SJCRH30 (cell line): ENCODE measurements around the gene PDXDC1. TPM values are rescaled to one million over a fixed set of nuclear protein-coding genes. Genes with fewer than 3 reads are reported as not detected.
"Not testable (repeated sequence)": the region's sequence is repeated elsewhere in the genome, so short reads cannot be mapped to it uniquely, and the experiment has no call there.

Source experiments
- DNase-seq, 2 experiments: peaks; one replicate each; pipeline ENCODE4 v3.0.0-alpha.2; 2015 to 2020
- H3K27ac ChIP-seq: fragments of 250-450 bp; sonication (Bioruptor Pico); 2 replicates; pipeline ENCODE4 v1.5.1; 2020; ENCODE audit warnings: mild to moderate bottlenecking, moderate library complexity
- H3K27me3 ChIP-seq: fragments of 250-450 bp; sonication (Bioruptor Pico); 2 replicates; pipeline ENCODE4 v1.5.1; 2020; ENCODE audit warnings: mild to moderate bottlenecking, moderate library complexity
- H3K36me3 ChIP-seq: fragments of 250-450 bp; sonication (Bioruptor Pico); 2 replicates; pipeline ENCODE4 v1.5.1; 2020; ENCODE audit warnings: mild to moderate bottlenecking, moderate library complexity
- H3K4me1 ChIP-seq: fragments of 250-450 bp; sonication (Bioruptor Pico); 2 replicates; pipeline ENCODE4 v1.5.1; 2020; ENCODE audit warnings: mild to moderate bottlenecking, moderate library complexity
- H3K4me3 ChIP-seq: fragments of 250-450 bp; sonication (Bioruptor Pico); 2 replicates; pipeline ENCODE4 v1.5.1; 2020; ENCODE audit warnings: mild to moderate bottlenecking, moderate library complexity
- H3K9me3 ChIP-seq: fragments of 250-450 bp; sonication (Bioruptor Pico); replicated peaks from 2 replicates; pipeline ENCODE4 v1.5.1; 2020; ENCODE audit warnings: mild to moderate bottlenecking, moderate library complexity
- total RNA-seq: library from RNA; depleted of rRNA; stranded (reverse); fragments of >200 nt; shearing (Covaris generic); gene quantifications from 2 replicates; pipeline ENCODE4 v1.2.3, GENCODE V29; 2014; rRNA removed

Gene PDXDC1, protein sequence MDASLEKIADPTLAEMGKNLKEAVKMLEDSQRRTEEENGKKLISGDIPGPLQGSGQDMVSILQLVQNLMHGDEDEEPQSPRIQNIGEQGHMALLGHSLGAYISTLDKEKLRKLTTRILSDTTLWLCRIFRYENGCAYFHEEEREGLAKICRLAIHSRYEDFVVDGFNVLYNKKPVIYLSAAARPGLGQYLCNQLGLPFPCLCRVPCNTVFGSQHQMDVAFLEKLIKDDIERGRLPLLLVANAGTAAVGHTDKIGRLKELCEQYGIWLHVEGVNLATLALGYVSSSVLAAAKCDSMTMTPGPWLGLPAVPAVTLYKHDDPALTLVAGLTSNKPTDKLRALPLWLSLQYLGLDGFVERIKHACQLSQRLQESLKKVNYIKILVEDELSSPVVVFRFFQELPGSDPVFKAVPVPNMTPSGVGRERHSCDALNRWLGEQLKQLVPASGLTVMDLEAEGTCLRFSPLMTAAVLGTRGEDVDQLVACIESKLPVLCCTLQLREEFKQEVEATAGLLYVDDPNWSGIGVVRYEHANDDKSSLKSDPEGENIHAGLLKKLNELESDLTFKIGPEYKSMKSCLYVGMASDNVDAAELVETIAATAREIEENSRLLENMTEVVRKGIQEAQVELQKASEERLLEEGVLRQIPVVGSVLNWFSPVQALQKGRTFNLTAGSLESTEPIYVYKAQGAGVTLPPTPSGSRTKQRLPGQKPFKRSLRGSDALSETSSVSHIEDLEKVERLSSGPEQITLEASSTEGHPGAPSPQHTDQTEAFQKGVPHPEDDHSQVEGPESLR
- total RNA-seq: 37.5 and 48.7 TPM in 2 replicates

DNA sequence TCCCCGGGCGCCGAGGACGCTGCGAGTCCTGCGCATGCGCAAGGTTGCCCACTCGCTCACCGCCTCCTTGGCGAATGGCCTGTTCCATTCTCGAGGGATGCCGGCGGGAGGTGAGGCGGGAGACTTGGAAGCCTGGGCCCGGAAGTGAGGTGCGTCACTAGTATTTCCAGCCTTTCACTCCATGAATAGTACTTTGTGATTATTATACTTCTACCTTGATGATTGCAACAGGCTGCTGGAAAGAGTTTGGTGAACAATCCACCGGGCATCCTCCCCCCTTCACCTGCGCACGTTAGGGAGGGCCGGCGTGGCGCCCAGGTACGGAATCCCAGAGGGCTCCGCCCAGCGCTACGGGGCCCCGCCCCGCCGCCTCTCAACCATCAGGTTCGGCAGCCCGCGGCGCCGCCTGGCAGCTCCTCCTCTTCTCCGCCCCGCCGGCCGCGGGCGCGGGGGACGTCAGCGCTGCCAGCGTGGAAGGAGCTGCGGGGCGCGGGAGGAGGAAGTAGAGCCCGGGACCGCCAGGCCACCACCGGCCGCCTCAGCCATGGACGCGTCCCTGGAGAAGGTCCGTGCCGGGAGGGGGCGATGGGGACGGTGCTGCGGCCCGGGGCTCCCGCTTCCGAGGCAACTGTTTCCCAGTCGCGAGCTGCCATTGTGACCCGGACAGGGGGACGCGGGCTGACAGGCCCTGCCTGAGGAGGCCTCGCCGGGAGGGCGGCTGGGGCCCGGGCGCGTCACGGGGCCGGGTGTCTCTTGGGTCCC, at the start of gene PDXDC1:
PDXDC1 (plus strand) TSS at position 371 of the 762 bp plus-strand sequence; CDS start at position 545, 174 bp downstream.
- not testable (repeated sequence) for H3K9me3 ChIP-seq, H3K4me1 ChIP-seq, H3K27me3 ChIP-seq, H3K36me3 ChIP-seq
- peak within 1 kb of the TSS; percentile 64 for H3K27ac ChIP-seq
- H3K4me3 ChIP-seq: peak within 1 kb of the TSS; percentile 92
- peak; percentile 89 to 92 for DNase-seq

DNA sequence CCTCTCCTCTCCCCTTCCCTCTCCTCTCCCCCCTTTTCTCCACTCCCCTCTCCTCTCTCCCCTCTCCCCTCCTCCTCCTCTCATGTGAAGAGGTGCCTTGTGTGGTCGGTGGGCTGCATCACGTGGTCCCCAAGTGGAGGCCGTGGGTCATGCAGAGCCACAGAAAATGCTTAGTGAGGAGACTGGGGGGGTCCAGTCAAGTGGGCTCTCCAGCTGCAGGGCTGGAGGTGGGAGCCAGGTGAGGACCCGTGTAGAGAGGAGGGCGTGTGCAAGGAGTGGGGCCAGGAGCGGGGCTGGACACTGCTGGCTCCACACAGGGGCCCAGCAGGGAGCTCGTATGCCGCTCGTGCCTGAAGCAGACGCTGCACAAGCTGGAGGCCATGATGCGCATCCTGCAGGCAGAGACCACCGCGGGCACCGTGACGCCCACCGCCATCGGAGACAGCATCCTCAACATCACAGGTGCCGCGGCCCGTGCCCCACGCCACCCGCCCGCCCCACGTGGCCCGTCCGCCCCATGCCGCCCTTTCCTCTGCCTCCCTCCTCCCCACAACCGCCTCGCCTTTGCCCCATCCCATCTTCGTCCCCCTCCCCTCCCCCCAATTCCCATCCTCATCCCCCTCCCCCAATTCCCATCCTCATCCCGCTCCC, 46.6 kb upstream of the PDXDC1 start:
- H3K27ac ChIP-seq, H3K9me3 ChIP-seq, H3K36me3 ChIP-seq, H3K4me1 ChIP-seq, H3K4me3 ChIP-seq, H3K27me3 ChIP-seq: not testable (repeated sequence)
- DNase-seq: peak in 1 of 2 experiments; percentile 5

DNA sequence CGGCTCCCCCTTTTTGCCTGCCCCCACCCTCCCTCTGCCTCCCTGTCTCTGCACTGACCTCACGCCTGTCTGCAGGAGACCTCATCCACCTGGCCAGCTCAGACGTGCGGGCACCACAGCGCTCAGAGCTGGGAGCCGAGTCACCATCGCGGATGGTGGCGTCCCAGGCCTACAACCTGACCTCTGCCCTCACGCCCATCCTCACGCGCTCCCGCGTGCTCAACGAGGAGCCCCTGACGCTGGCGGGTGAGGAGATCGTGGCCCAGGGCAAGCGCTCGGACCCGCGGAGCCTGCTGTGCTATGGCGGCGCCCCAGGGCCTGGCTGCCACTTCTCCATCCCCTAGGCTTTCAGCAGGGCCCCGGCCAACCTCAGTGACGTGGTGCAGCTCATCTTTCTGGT, 45.6 kb upstream of the PDXDC1 start:
- H3K36me3 ChIP-seq, H3K27ac ChIP-seq, DNase-seq, H3K27me3 ChIP-seq, H3K9me3 ChIP-seq, H3K4me3 ChIP-seq, H3K4me1 ChIP-seq: not testable (repeated sequence)

- not testable (repeated sequence) for H3K4me1 ChIP-seq, DNase-seq, H3K27me3 ChIP-seq, H3K36me3 ChIP-seq, H3K9me3 ChIP-seq, H3K27ac ChIP-seq, H3K4me3 ChIP-seq
Observed at GRCh38 chr16:14930246-14930645, 44.6 kb upstream of the PDXDC1 start.

DNA sequence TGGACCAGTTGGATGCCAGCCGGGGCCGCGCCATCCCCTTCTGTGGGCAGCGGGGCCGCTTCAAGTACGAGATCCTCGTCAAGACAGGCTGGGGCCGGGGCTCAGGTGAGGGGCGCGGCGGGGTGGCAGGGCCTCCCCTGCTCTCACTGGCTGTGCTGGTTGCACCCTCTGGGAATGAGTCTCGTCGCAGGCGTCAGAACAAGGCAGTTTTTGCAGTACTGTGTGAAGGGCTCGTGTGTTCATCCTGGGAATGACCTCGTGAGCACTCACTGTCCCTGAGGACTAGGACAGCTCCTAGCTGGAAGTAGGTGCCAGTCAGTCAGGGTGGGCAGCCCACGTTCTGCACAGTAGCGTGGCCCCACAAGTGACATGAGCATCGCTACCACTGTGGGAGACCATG, 43.9 kb upstream of the PDXDC1 start:
- not testable (repeated sequence) for H3K27me3 ChIP-seq, H3K4me1 ChIP-seq, DNase-seq, H3K4me3 ChIP-seq, H3K9me3 ChIP-seq, H3K36me3 ChIP-seq, H3K27ac ChIP-seq

DNA sequence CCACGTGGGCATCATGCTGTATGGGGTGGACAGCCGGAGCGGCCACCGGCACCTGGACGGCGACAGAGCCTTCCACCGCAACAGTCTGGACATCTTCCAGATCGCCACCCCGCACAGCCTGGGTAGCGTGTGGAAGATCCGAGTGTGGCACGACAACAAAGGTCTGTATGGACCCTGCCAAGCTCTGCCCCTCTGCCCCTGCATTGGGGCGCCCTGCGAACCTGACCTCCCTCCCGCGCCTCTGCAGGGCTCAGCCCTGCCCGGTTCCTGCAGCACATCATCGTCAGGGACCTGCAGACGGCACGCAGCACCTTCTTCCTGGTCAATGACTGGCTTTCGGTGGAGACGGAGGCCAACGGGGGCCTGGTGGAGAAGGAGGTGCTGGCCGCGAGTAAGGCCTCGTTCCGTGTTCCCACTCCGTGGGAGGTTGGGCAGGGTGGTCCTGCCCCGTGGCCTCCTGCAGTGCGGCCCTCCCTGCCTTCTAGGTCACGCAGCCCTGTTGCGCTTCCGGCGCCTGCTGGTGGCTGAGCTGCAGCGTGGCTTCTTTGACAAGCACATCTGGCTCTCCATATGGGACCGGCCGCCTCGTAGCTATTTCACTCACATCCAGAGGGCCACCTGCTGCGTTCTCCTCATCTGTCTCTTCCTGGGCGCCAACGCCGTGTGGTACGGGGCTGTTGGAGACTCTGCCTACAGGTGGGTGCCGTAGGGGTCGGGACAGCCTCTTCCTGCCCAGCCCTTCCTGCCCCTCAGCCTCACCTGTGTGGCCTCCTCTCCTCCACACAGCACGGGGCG, 42.0 kb upstream of the PDXDC1 start:
- H3K4me1 ChIP-seq, DNase-seq, H3K36me3 ChIP-seq, H3K27ac ChIP-seq, H3K27me3 ChIP-seq, H3K4me3 ChIP-seq, H3K9me3 ChIP-seq: not testable (repeated sequence)

DNA sequence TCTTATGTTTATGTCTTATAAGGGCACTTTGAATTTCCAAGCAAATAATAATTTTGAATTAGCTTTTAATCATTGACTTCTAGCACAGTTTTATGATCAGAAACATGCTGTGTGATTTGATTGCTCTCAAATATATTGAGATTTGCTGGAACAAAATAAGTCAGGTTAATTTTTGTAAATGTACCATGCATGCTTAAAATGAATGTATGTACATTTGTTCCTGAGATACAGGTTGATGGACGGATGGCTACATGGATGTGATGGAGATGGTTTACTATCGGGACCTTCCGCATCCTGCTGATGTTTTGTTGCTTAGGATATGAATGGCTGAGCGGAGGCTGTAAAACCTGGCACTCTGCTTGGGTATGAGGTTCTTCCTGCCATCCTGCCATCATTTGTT, 37.7 kb upstream of the PDXDC1 start, which contains the start of gene NPIPA1:
NPIPA1 (plus strand) TSS at position 301 of the 400 bp plus-strand sequence; CDS start at position 301, 0 bp downstream.
- not testable (repeated sequence) for H3K4me1 ChIP-seq, H3K36me3 ChIP-seq, H3K9me3 ChIP-seq, H3K27me3 ChIP-seq, DNase-seq, H3K27ac ChIP-seq, H3K4me3 ChIP-seq

DNA sequence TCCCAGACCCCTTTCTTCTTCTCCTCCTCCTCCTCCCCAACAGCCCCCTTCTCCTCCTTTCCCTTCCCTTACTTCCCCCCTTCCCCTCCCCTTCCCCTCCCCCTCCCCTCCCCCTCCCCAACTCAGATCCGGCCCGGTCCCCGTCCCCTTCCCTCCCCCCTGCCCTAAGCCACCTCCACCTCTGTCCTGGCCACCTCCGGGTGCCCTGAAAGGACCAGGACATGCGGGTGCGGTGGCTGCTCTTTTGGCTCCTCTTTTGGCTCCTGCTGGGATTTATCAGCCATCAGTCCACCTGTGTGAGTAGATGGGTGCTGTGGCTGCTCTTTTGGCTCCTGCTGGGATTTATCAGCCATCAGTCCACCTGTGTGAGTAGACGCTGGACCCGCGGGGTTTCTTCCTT, 36.8 kb upstream of the PDXDC1 start:
- not testable (repeated sequence) for H3K27me3 ChIP-seq, H3K4me1 ChIP-seq, DNase-seq, H3K9me3 ChIP-seq, H3K27ac ChIP-seq, H3K4me3 ChIP-seq, H3K36me3 ChIP-seq

- H3K27ac ChIP-seq, H3K27me3 ChIP-seq, H3K36me3 ChIP-seq, H3K9me3 ChIP-seq, H3K4me1 ChIP-seq, DNase-seq, H3K4me3 ChIP-seq: not testable (repeated sequence)
Observed at GRCh38 chr16:14942686-14943085, 32.1 kb upstream of the PDXDC1 start.

- no peak overlapping the region for H3K4me3 ChIP-seq
- no peak for DNase-seq
- no peak overlapping the region for H3K27ac ChIP-seq
- H3K27me3 ChIP-seq: no peaks in the 10 kb centered on the region; the same call in 1 of the 2 replicates
- no peaks in the 10 kb centered on the region for H3K36me3 ChIP-seq
- no peaks in the 10 kb centered on the region for H3K4me1 ChIP-seq
- no peaks in the 10 kb centered on the region; the same call in 1 of the 2 replicates for H3K9me3 ChIP-seq
Observed at GRCh38 chr16:14955546-14956231, 19.1 kb upstream of the PDXDC1 start.

DNA sequence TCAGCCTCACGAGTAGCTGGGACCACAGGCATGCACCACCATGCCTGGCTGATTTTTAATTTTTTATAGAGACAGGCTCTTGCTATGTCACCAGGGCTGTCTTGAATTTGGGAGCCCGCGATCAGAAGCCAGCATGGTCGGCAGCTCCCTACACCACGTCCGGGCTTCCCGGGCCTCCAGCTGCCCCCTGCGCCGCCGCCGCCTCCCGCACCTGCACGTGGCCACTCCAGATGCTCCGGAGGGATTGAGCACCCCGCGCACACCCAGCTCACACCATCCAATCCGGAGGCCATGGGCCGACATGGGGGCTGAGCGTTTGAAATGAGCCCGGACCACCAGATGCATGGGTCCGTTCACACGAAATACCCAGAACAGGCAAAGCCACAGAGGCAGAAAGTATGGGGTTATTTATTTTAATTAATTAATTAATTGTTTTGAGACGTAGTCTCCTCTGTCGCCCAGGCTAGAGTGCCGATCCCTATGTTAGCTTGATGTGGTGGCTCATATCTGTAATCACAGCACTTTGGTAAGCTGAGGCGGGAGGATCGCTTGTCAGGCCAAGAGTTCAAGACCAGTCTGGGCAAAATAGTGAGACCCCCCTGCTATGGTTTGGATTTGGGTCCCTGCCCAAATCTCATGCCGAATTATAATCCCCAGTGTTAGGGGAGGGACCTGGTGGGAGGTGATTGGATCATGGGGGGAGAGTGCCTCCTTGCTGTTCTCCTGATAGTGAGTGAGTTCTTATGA, 17.1 kb upstream of the PDXDC1 start:
- DNase-seq: no peak
- H3K4me3 ChIP-seq: no peak overlapping the region

GRCh38 chr16:14958323-14958600, 16.6 kb upstream of the PDXDC1 start:
- Histone ChIP-seq H3K4me1 (no peaks in the 10 kb centered on the region), H3K4me3 (no peak overlapping the region), H3K27ac (no peak overlapping the region), H3K27me3 (no peaks in the 10 kb centered on the region; the same call in 1 of the 2 replicates), H3K36me3 (no peaks in the 10 kb centered on the region), H3K9me3 (no peaks in the 10 kb centered on the region; the same call in 1 of the 2 replicates)
- no peak for DNase-seq

More for the DNA sequence above, 17.1 kb upstream of the PDXDC1 start:
- H3K27me3 ChIP-seq: no peaks in the 10 kb centered on the region; the same call in 1 of the 2 replicates
- no peak overlapping the region for H3K27ac ChIP-seq
- H3K4me1 ChIP-seq: no peaks in the 10 kb centered on the region
- no peaks in the 10 kb centered on the region; the same call in 1 of the 2 replicates for H3K9me3 ChIP-seq
- no peaks in the 10 kb centered on the region for H3K36me3 ChIP-seq

DNA sequence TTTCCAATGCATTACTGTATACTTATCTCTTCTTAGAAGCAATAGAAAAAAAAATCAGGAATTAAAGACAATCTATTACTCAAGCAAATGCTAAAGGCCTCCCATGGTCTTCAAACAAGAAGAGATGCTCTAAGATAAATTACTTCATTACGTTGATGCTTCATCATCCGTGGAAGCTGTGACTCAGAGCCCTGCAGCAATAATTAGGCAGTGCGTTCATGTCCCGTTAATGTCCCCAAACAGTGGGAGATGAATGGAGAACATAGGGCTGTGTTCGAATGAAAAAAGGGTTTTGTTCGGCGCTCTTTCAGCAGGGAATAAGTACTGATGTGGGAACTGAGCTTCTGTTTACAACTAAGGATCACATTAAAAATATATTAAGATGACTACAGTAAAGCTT, 15.9 kb upstream of the PDXDC1 start:
- no peaks in the 10 kb centered on the region for H3K36me3 ChIP-seq
- no peaks in the 10 kb centered on the region for H3K4me1 ChIP-seq
- no peak overlapping the region for H3K27ac ChIP-seq
- DNase-seq: no peak
- no peak overlapping the region for H3K4me3 ChIP-seq
- H3K9me3 ChIP-seq: peaks cover 6% of the 10 kb centered on the region; the same call in 1 of the 2 replicates
- H3K27me3 ChIP-seq: no peaks in the 10 kb centered on the region; the same call in 1 of the 2 replicates
